Effector memory CD4-positive, alpha-beta T cell (primary cell): ENCODE data around the gene PLCZ1.

Source experiments
- DNase-seq, 3 donors: peaks; one replicate each; pipeline ENCODE4 v3.0.0-alpha.2; 2020
- H3K27ac ChIP-seq: 2 replicates; pipeline ENCODE4 v1.7.0; 2013; ENCODE audit warnings: mild to moderate bottlenecking, low read length, moderate library complexity; ENCODE audit not compliant: insufficient read depth, poor library complexity, severe bottlenecking
- H3K27me3 ChIP-seq: replicated peaks from 2 replicates; pipeline ENCODE4 v1.7.0; 2013; ENCODE audit warnings: mild to moderate bottlenecking, low read length; ENCODE audit not compliant: insufficient read depth, control insufficient read depth, poor library complexity, severe bottlenecking
- H3K36me3 ChIP-seq: 2 replicates; pipeline ENCODE4 v1.7.0; 2013; ENCODE audit warnings: mild to moderate bottlenecking, low read length, moderate library complexity; ENCODE audit not compliant: control insufficient read depth, insufficient read depth
- H3K4me1 ChIP-seq: 2 replicates; pipeline ENCODE4 v1.7.0; 2013; ENCODE audit warnings: low read length, mild to moderate bottlenecking; ENCODE audit not compliant: control insufficient read depth, insufficient read depth, poor library complexity, severe bottlenecking
- H3K4me3 ChIP-seq: 2 replicates; pipeline ENCODE4 v1.7.0; 2013; ENCODE audit warnings: low read length, low read depth, mild to moderate bottlenecking; ENCODE audit not compliant: insufficient read depth, poor library complexity, severe bottlenecking
- H3K9me3 ChIP-seq: 2 replicates; pipeline ENCODE4 v1.7.0; 2013; ENCODE audit warnings: mild to moderate bottlenecking, low read length, moderate library complexity; ENCODE audit not compliant: control insufficient read depth

PLCZ1 gene

DNA sequence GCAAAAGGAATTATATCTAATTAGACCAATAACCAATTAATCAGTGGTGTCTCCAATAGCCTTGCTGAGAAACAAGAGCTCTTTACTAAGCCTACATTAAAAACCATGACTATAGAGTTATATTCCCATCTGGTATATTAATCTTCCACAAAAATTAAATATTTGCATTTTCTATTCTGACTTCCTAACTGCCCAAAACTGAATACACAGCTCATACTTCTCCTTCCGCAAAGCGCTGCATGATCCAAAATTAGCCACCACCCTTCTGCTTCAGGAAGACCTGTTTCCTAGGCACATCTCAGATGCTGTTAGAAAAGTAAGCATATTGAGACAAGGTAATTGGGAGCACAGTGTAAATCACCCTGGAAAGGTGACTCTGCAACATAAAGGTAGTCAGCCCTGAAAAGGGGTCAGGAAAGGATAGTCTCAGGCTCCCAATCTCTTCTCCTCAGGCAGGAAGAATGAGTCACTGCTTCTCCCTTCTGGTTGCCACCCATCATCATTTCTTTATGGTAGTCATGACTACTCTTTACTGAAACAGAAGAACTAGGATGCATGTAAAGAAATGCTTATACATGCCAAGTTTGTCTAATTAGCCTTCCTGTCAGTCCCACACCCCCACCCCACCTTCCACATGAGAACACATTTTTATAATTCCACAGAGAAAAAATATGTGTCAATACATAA, 54.3 kb downstream of the PLCZ1 start:
- DNase-seq: no peak
- Histone ChIP-seq H3K27ac (no peak overlapping the region), H3K27me3 (no peaks in the 10 kb centered on the region), H3K9me3 (no peaks in the 10 kb centered on the region), H3K36me3 (no peaks in the 10 kb centered on the region), H3K4me3 (no peak overlapping the region), H3K4me1 (no peaks in the 10 kb centered on the region)

DNA sequence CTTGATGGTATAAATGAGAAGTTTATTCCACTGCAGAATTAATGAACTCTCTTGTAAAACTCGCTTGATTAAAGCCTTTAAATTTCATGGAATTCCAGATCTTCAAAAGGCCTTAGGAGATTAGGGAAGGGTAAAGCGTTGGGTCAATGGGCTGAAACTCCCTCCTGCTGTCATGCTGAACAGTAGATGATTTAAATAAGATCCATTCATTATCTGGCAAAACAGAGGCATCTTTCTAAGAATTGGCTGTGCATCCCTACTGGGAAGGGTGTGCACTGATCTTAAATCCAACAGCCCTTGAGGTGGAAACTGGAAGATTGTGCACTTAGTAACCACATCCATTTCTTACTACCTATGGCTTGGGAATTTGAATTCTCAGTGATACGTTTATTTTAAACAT, 56.0 kb downstream of the PLCZ1 start:
- H3K27ac ChIP-seq: no peak overlapping the region
- no peaks in the 10 kb centered on the region for H3K4me1 ChIP-seq
- no peak for DNase-seq
- H3K27me3 ChIP-seq: no peaks in the 10 kb centered on the region
- no peaks in the 10 kb centered on the region for H3K36me3 ChIP-seq
- H3K4me3 ChIP-seq: no peak overlapping the region
- H3K9me3 ChIP-seq: no peaks in the 10 kb centered on the region

DNA sequence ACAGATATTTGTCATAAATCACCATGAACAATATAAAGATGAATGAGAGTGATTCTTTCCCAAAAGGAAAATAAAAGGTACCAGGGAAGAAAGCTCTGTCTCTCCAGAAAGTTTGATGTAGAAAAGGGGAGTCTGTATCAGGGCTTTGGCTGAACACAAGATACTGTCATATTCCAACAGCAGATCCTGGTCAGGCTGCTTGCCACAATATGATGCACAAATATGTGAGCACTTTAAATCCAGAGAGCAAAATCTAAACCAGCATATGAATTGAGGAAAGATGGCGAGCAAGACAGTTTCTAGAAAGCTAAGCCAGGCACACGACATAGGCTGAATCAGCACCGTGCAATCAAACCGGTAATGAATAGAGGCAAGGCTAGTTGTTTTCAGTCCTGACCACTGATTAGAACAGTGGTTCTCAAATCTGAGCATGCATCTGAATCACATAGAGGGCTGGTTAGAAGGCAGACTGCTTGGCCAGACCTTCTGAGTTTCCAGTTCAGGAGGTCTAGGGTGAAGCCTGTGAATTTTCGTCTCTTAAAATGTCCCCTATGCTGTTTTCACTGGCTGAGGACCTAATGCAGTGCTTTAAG, 60.7 kb downstream of the PLCZ1 start:
- H3K4me3 ChIP-seq: no peak overlapping the region
- no peaks in the 10 kb centered on the region for H3K27me3 ChIP-seq
- H3K4me1 ChIP-seq: no peaks in the 10 kb centered on the region
- H3K36me3 ChIP-seq: no peaks in the 10 kb centered on the region
- no peaks in the 10 kb centered on the region for H3K9me3 ChIP-seq
- no peak overlapping the region for H3K27ac ChIP-seq
- no peak for DNase-seq

DNA sequence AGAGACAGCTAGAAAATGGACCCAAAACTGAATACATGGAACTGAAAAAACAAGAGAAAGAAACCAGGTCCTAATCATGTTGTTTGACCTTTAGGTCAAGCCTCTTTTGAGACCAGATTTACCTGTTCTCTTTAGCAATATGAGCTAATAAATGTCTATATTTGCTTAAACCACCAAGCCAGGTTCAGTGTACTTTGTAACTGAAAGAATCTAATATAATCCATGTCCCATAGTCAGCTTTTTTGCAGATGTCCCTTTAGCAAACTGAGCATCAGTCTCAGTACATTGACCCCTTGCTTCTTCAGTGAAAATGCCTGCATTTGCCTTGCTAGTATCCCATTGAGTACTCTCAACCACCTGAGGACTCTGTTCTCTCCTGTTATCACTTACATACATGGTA, 61.7 kb downstream of the PLCZ1 start:
- no peaks in the 10 kb centered on the region for H3K36me3 ChIP-seq
- no peak overlapping the region for H3K4me3 ChIP-seq
- H3K4me1 ChIP-seq: no peaks in the 10 kb centered on the region
- H3K9me3 ChIP-seq: no peaks in the 10 kb centered on the region
- no peak for DNase-seq
- no peak overlapping the region for H3K27ac ChIP-seq
- H3K27me3 ChIP-seq: no peaks in the 10 kb centered on the region

DNA sequence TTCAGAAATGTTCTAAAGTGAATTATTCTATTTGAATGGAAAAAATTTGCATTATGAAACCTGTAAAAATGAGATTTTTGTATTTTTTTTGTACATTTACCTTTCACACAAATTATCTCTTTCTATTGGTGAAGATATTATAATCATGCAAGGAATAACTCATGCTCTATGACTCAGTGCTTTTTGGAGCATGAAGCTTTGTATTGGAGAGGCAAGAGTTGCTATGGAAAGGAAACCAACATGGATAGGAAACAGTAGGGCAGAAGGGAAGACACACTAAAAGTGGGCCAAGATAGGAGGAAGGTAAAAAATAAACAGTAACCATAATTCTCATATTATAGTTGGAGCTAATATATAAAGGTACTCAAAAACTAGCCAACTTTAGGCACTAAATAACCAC, 79.0 kb downstream of the PLCZ1 start:
- Histone ChIP-seq H3K27me3 (no peaks in the 10 kb centered on the region), H3K9me3 (no peaks in the 10 kb centered on the region), H3K4me1 (no peaks in the 10 kb centered on the region), H3K36me3 (no peaks in the 10 kb centered on the region), H3K4me3 (no peak overlapping the region), H3K27ac (no peak overlapping the region)
- DNase-seq: no peak

DNA sequence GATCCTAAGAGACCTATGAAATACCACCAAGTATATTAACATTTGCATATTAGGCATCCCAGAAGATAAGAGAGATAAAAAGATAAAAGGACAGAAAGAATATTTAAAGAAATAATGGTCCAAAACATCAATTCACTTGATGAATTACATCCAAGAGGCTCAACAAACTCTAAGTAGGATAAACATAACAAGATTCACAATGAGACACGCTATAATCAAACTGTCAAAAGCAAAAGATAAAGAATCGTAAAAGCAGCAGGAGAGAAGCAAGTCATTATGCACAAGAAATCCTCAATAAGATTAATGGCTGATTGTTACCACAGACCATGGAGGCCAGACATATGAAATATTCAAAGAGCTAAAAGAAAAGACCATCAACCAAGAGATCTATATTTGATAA, 79.6 kb downstream of the PLCZ1 start:
- H3K9me3 ChIP-seq: no peaks in the 10 kb centered on the region
- no peaks in the 10 kb centered on the region for H3K36me3 ChIP-seq
- H3K27ac ChIP-seq: no peak overlapping the region
- no peak overlapping the region for H3K4me3 ChIP-seq
- H3K4me1 ChIP-seq: no peaks in the 10 kb centered on the region
- no peaks in the 10 kb centered on the region for H3K27me3 ChIP-seq
- no peak for DNase-seq

DNA sequence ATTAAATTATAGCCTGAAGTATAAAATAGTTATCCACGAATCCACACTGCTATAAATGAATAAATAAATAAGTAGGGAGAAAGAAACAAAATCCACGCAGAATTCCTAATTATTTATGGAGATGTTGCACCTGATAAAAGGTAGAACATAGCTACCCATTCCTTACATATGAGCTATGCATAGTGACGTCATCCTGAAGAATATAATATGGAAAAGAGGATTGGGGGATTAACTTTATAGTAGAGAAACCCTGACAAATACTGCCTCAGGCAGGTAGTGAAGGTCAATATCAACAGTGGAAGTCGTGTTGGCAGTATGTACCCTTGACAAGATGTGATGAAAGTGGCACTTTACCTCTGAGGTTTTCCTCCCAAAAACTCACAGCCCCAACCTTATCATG, 82.5 kb downstream of the PLCZ1 start:
- no peak for DNase-seq
- no peaks in the 10 kb centered on the region for H3K36me3 ChIP-seq
- no peak overlapping the region for H3K4me3 ChIP-seq
- H3K9me3 ChIP-seq: no peaks in the 10 kb centered on the region
- H3K27me3 ChIP-seq: no peaks in the 10 kb centered on the region
- no peaks in the 10 kb centered on the region for H3K4me1 ChIP-seq
- H3K27ac ChIP-seq: no peak overlapping the region

DNA sequence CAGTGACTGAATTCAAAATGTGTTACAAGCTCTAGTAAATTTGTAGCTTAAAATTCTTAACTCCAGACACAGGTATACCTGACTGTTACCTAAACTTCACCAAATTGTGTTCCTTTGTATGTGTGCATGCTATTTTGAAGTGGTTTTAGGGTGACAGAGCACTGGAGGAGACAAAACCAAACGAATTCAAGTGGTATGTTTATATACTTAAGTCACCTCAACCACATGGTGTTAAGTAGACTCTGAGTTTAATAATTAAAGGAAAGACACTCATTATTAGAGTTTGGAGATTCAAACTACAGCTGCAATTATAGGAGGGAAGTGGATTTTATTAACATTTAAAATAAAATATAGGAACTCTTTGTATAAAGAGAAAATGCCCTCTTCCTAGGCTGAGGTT, 84.3 kb downstream of the PLCZ1 start:
- Histone ChIP-seq H3K9me3 (no peaks in the 10 kb centered on the region), H3K27me3 (no peaks in the 10 kb centered on the region), H3K36me3 (no peaks in the 10 kb centered on the region), H3K4me1 (no peaks in the 10 kb centered on the region), H3K4me3 (no peak overlapping the region), H3K27ac (no peak overlapping the region)
- DNase-seq: no peak

DNA sequence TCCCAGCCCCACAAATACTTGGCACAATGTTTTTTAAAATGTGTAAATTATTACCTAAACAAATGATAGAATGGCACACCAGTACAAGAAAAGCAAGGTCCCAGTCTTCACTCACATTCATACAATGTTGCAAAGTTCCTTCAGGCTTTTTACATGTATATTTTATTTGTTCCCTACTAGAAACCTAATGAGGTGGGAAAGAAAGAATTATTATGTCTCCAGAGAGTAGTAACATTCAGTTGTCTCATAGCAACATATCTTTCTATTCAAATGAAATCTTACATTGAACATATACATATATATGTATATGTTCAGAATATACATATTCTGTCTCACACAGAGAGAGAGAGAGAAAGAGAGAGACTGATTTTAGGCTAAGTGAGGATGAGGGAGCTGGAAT, 85.2 kb downstream of the PLCZ1 start:
- no peak for DNase-seq
- no peaks in the 10 kb centered on the region for H3K27me3 ChIP-seq
- H3K4me3 ChIP-seq: no peak overlapping the region
- H3K9me3 ChIP-seq: no peaks in the 10 kb centered on the region
- H3K27ac ChIP-seq: no peak overlapping the region
- H3K36me3 ChIP-seq: no peaks in the 10 kb centered on the region
- H3K4me1 ChIP-seq: no peaks in the 10 kb centered on the region

DNA sequence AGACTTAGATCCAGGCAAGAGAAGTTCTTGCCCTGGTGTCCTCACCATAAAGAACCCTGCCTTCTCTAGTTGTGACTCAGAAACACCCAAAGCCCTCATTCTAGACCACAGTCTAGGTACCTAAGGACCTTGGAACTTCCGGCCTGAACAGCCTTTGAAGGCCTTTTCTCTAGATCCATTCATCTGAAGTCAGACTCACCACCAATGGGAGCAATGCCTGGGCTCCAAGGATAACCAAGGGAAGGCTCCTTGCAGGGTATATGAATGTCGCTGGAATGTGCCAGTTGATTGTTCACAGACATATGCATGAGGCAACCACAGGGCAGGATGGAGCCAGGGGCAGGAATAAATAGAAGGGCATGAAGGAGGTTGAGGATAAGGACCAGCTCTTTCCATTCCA, 86.3 kb downstream of the PLCZ1 start:
- no peak overlapping the region for H3K4me3 ChIP-seq
- no peaks in the 10 kb centered on the region for H3K27me3 ChIP-seq
- no peaks in the 10 kb centered on the region for H3K4me1 ChIP-seq
- no peak overlapping the region for H3K27ac ChIP-seq
- H3K9me3 ChIP-seq: no peaks in the 10 kb centered on the region
- no peaks in the 10 kb centered on the region for H3K36me3 ChIP-seq
- no peak for DNase-seq
